ENCODE results near the gene SIK2. TPM values are rescaled to one million over a fixed set of nuclear protein-coding genes. Genes with fewer than 3 reads are reported as not detected.
A peak's percentile ranks its signal among the peaks of the same experiment; 100 is the strongest.

SIK2 gene
- total RNA-seq, 1 donor from 2014 or later, result 8.2 TPM

DNA sequence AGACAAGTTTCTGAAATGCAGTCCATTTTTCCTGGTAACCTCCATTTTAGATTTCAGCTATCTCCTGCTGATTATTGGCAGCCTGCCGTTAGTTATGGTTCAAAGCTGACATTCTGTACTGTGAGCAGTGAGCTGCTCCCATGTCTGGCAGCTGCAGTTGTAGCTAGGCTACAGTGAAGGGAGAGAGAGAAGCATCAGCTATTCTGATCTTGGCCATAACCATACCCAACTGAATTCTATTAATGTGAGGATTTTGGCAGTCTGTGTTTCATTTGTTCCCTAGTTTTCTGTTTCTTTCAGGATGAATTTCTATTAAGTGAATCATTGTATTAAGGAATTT lies 33.4 kb downstream of the SIK2 start:
- intact Hi-C loops (cut with DNase I), result no loop called here
- no peaks in the 10 kb centered on the region for H3K36me3 ChIP-seq
- peaks cover 0 to 5% of the 10 kb centered on the region in 2 donors for H3K4me1 ChIP-seq
- H3K9me3 ChIP-seq, result no peaks in the 10 kb centered on the region
- H3K27me3 ChIP-seq, result no peaks in the 10 kb centered on the region
- TF ChIP-seq, protein P1, sequence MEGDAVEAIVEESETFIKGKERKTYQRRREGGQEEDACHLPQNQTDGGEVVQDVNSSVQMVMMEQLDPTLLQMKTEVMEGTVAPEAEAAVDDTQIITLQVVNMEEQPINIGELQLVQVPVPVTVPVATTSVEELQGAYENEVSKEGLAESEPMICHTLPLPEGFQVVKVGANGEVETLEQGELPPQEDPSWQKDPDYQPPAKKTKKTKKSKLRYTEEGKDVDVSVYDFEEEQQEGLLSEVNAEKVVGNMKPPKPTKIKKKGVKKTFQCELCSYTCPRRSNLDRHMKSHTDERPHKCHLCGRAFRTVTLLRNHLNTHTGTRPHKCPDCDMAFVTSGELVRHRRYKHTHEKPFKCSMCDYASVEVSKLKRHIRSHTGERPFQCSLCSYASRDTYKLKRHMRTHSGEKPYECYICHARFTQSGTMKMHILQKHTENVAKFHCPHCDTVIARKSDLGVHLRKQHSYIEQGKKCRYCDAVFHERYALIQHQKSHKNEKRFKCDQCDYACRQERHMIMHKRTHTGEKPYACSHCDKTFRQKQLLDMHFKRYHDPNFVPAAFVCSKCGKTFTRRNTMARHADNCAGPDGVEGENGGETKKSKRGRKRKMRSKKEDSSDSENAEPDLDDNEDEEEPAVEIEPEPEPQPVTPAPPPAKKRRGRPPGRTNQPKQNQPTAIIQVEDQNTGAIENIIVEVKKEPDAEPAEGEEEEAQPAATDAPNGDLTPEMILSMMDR (IDR thresholded peaks at IDR 0.05), result no peak
- no peak overlapping the region for H3K4me3 ChIP-seq
- H3K27ac ChIP-seq, result peak overlapping the region; percentile 28 to 54
- DNase-seq (ENCODE audit: low spot score in 2 of 2), result no peak

DNA sequence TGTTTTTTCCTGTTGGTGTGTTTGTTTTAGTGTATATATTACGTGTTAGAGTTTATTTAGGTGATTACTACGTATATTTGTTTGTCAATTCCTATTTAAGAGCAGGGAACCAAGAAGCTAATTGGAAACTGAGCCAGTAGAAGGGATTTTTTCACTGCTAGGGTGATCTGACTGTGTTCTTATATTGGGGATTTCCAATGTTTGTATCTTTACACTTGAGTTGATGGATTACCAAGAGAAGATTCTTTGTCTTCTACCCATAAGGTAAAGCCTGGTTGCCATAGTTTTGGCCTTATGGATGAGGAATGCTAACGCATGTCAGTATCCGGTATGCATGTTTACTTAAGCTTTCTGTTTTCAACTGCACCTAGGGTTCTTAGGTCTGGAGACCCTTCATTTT lies 35.6 kb downstream of the SIK2 start:
- TF ChIP-seq, protein P1 (IDR thresholded peaks at IDR 0.05), result no peak
- no peaks in the 10 kb centered on the region for H3K36me3 ChIP-seq
- no peak for DNase-seq (ENCODE audit: low spot score in 2 of 2)
- H3K27ac ChIP-seq, result no peak overlapping the region
- H3K4me3 ChIP-seq, result no peak overlapping the region
- intact Hi-C loops (cut with DNase I), result no loop called here
- H3K27me3 ChIP-seq, result no peaks in the 10 kb centered on the region
- H3K4me1 ChIP-seq, result peaks cover 0 to 5% of the 10 kb centered on the region in 2 donors
- no peaks in the 10 kb centered on the region for H3K9me3 ChIP-seq

DNA sequence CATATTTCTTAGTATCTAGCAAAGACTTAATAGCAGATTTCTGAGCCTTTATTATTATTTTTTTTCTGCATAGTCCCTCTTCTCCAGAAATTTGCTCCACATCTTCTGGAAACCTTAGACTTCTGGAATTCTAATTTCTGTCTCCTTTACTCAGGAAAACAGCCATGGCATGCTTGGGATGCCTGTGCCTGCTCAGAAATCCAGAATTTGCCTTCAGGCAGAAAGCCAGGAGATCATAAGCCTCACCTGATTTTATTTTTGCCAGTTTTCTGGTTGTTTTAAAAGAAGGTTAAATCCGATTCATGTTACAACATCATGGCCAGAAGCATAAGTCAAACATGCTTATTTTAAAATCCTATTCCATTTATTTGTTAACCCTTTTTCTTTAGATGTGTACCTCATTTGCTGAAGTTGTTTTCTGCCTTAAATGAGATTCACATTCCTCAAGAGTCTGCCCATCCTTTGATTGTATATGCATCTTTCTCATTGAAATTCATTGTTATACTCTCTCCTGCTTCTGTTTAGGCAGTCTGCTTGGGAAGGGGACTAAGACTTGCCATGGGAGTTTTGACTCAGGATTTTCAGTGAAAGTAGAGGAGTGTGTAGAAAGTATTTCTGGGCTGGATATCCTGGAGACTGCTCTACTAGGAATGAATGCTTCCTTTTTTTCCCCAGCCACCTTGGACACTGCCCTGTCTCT lies 37.1 kb downstream of the SIK2 start:
- no peaks in the 10 kb centered on the region for H3K36me3 ChIP-seq
- peak overlapping the region in 1 of 2 donors; percentile 21 for H3K27ac ChIP-seq
- no peaks in the 10 kb centered on the region for H3K27me3 ChIP-seq
- intact Hi-C loops (cut with DNase I), result no loop called here
- H3K4me3 ChIP-seq, result no peak overlapping the region
- no peak for DNase-seq (ENCODE audit: low spot score in 2 of 2)
- H3K4me1 ChIP-seq, result peaks cover 0 to 5% of the 10 kb centered on the region in 2 donors
- no peaks in the 10 kb centered on the region for H3K9me3 ChIP-seq
- TF ChIP-seq, protein P1 (IDR thresholded peaks at IDR 0.05), result no peak

DNA sequence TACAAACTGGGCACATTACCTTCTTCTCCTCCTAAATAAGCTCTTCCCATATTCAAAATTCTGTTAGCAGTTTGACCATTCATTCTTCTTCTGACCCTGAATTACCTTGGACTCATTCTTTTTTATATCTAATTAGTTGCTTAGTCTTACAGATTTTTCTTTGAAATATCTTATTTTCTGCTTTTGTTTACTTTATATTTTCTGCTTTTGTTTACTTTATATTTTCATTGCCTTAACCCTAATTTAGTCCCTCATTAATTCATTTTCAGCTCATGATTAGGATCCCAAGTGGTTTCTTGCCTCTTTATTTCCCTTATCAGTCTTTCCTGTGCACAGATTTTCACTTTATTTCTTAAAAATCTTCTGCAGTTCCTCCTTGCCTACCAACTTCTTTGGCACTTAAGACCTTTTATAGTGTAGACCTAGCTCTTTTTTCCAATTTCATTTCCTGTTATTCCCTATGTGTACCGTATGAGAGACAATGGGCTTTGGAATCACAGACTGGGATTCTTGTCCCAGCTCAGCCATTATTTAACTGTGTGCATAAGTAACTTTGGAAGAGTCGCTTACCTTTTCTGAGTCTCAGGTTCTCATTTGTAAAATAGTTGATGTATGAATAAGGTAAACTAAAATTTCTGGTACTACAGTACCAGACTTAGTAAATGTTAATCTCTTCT lies 39.2 kb downstream of the SIK2 start:
- H3K4me1 ChIP-seq, result peaks cover 0 to under 1% of the 10 kb centered on the region in 2 donors
- H3K4me3 ChIP-seq, result no peak overlapping the region
- no peak for DNase-seq (ENCODE audit: low spot score in 2 of 2)
- H3K9me3 ChIP-seq, result no peaks in the 10 kb centered on the region
- intact Hi-C loops (cut with DNase I), result no loop called here
- no peaks in the 10 kb centered on the region for H3K27me3 ChIP-seq
- H3K27ac ChIP-seq, result no peak overlapping the region
- no peaks in the 10 kb centered on the region for H3K36me3 ChIP-seq
- TF ChIP-seq, protein P1 (IDR thresholded peaks at IDR 0.05), result no peak

DNA sequence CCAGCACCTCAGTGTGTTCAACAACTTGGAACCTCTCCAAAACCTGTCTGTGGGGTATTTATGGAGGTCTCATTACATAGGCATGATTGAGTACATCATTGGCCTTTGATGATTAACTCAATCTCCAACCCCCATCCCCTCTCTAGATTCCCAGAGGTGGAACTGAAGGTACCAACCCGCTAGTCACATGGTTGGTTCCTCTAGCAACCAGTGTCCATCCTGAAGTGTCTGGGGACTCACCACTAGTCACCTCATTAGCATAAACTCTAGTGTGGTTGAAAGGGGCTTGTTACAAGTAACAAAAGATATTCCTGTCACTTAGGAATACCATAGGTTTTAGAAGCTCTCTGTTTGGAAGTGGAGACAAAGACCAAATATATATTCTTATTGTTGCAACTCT lies 40.3 kb downstream of the SIK2 start:
- DNase-seq (ENCODE audit: low spot score in 2 of 2), result no peak
- TF ChIP-seq, protein P1 (IDR thresholded peaks at IDR 0.05), result no peak
- Histone ChIP-seq H3K4me3 (no peak overlapping the region), H3K36me3 (no peaks in the 10 kb centered on the region), H3K27me3 (no peaks in the 10 kb centered on the region), H3K27ac (no peak overlapping the region), H3K4me1 (no peaks in the 10 kb centered on the region), H3K9me3 (no peaks in the 10 kb centered on the region)
- intact Hi-C loops (cut with DNase I), result no loop called here

Data from ascending aorta (tissue), 2 donors.